ENCODE measurements around the gene RAB6B.

RAB6B gene
- total RNA-seq, result 1.0 to 10.1 (median 1.4) reads per million in 3 donors

- no peak for DNase-seq
- Histone ChIP-seq H3K27me3 (replicated peaks; ENCODE audit: control insufficient read depth, insufficient read depth, low read length, poor library complexity, severe bottlenecking) (no peaks in the 10 kb centered on the region), H3K36me3 (ENCODE audit: control insufficient read depth, insufficient read depth, low read length) (no peaks in the 10 kb centered on the region), H3K27ac (ENCODE audit: insufficient read depth, low read length, poor library complexity, severe bottlenecking) (no peak within 1 kb of the TSS), H3K9me3 (ENCODE audit: control insufficient read depth, low read length) (no peaks in the 10 kb centered on the region), H3K4me3 (ENCODE audit: insufficient read depth, low read depth, low read length, poor library complexity, severe bottlenecking) (no peak within 1 kb of the TSS), H3K4me1 (ENCODE audit: control insufficient read depth, insufficient read depth, low read length, poor library complexity, severe bottlenecking) (no peaks in the 10 kb centered on the region)
Measured at GRCh38 chr3:133895208-133896001, at the start of gene RAB6B. TSS of gene RAB6B (minus strand) at chr3:133895882. CDS start at chr3:133895466, 416 bp downstream.

- H3K4me3 ChIP-seq (ENCODE audit: insufficient read depth, low read depth, low read length, poor library complexity, severe bottlenecking), result no peak overlapping the region
- no peaks in the 10 kb centered on the region for H3K4me1 ChIP-seq (ENCODE audit: control insufficient read depth, insufficient read depth, low read length, poor library complexity, severe bottlenecking)
- no peak overlapping the region for H3K27ac ChIP-seq (ENCODE audit: insufficient read depth, low read length, poor library complexity, severe bottlenecking)
- no peak for DNase-seq
- no peaks in the 10 kb centered on the region for H3K9me3 ChIP-seq (ENCODE audit: control insufficient read depth, low read length)
- H3K27me3 ChIP-seq (replicated peaks; ENCODE audit: control insufficient read depth, insufficient read depth, low read length, poor library complexity, severe bottlenecking), result no peaks in the 10 kb centered on the region
- no peaks in the 10 kb centered on the region for H3K36me3 ChIP-seq (ENCODE audit: control insufficient read depth, insufficient read depth, low read length)
Measured at GRCh38 chr3:133944641-133945380, 49.1 kb upstream of the RAB6B start.

- Histone ChIP-seq H3K27me3 (replicated peaks; ENCODE audit: control insufficient read depth, insufficient read depth, low read length, poor library complexity, severe bottlenecking) (no peaks in the 10 kb centered on the region), H3K4me3 (ENCODE audit: insufficient read depth, low read depth, low read length, poor library complexity, severe bottlenecking) (no peak overlapping the region), H3K36me3 (ENCODE audit: control insufficient read depth, insufficient read depth, low read length) (no peaks in the 10 kb centered on the region), H3K9me3 (ENCODE audit: control insufficient read depth, low read length) (no peaks in the 10 kb centered on the region), H3K4me1 (ENCODE audit: control insufficient read depth, insufficient read depth, low read length, poor library complexity, severe bottlenecking) (no peaks in the 10 kb centered on the region), H3K27ac (ENCODE audit: insufficient read depth, low read length, poor library complexity, severe bottlenecking) (no peak overlapping the region)
- DNase-seq, result no peak
Measured at GRCh38 chr3:133944181-133944580, 48.5 kb upstream of the RAB6B start.

GRCh38 chr3:133943639-133944141 lies 48.0 kb upstream of the RAB6B start:
- DNase-seq, result no peak

GRCh38 chr3:133943031-133943535 lies 47.4 kb upstream of the RAB6B start:
- Histone ChIP-seq H3K27ac (ENCODE audit: insufficient read depth, low read length, poor library complexity, severe bottlenecking) (no peak overlapping the region), H3K9me3 (ENCODE audit: control insufficient read depth, low read length) (no peaks in the 10 kb centered on the region), H3K27me3 (replicated peaks; ENCODE audit: control insufficient read depth, insufficient read depth, low read length, poor library complexity, severe bottlenecking) (no peaks in the 10 kb centered on the region), H3K4me3 (ENCODE audit: insufficient read depth, low read depth, low read length, poor library complexity, severe bottlenecking) (no peak overlapping the region), H3K36me3 (ENCODE audit: control insufficient read depth, insufficient read depth, low read length) (no peaks in the 10 kb centered on the region), H3K4me1 (ENCODE audit: control insufficient read depth, insufficient read depth, low read length, poor library complexity, severe bottlenecking) (no peaks in the 10 kb centered on the region)
- DNase-seq, result no peak

More at GRCh38 chr3:133943639-133944141, 48.0 kb upstream of the RAB6B start:
- H3K27me3 ChIP-seq (replicated peaks; ENCODE audit: control insufficient read depth, insufficient read depth, low read length, poor library complexity, severe bottlenecking), result no peaks in the 10 kb centered on the region
- no peaks in the 10 kb centered on the region for H3K4me1 ChIP-seq (ENCODE audit: control insufficient read depth, insufficient read depth, low read length, poor library complexity, severe bottlenecking)
- H3K9me3 ChIP-seq (ENCODE audit: control insufficient read depth, low read length), result no peaks in the 10 kb centered on the region
- no peak overlapping the region for H3K27ac ChIP-seq (ENCODE audit: insufficient read depth, low read length, poor library complexity, severe bottlenecking)
- no peak overlapping the region for H3K4me3 ChIP-seq (ENCODE audit: insufficient read depth, low read depth, low read length, poor library complexity, severe bottlenecking)
- H3K36me3 ChIP-seq (ENCODE audit: control insufficient read depth, insufficient read depth, low read length), result no peaks in the 10 kb centered on the region

GRCh38 chr3:133941415-133941821 lies 45.7 kb upstream of the RAB6B start:
- Histone ChIP-seq H3K27ac (ENCODE audit: insufficient read depth, low read length, poor library complexity, severe bottlenecking) (no peak overlapping the region), H3K4me1 (ENCODE audit: control insufficient read depth, insufficient read depth, low read length, poor library complexity, severe bottlenecking) (no peaks in the 10 kb centered on the region), H3K36me3 (ENCODE audit: control insufficient read depth, insufficient read depth, low read length) (no peaks in the 10 kb centered on the region), H3K27me3 (replicated peaks; ENCODE audit: control insufficient read depth, insufficient read depth, low read length, poor library complexity, severe bottlenecking) (no peaks in the 10 kb centered on the region), H3K9me3 (ENCODE audit: control insufficient read depth, low read length) (no peaks in the 10 kb centered on the region), H3K4me3 (ENCODE audit: insufficient read depth, low read depth, low read length, poor library complexity, severe bottlenecking) (no peak overlapping the region)
- no peak for DNase-seq

GRCh38 chr3:133940536-133940935 lies 44.9 kb upstream of the RAB6B start:
- no peaks in the 10 kb centered on the region for H3K9me3 ChIP-seq (ENCODE audit: control insufficient read depth, low read length)
- no peaks in the 10 kb centered on the region for H3K4me1 ChIP-seq (ENCODE audit: control insufficient read depth, insufficient read depth, low read length, poor library complexity, severe bottlenecking)
- no peak for DNase-seq
- no peak overlapping the region for H3K27ac ChIP-seq (ENCODE audit: insufficient read depth, low read length, poor library complexity, severe bottlenecking)
- no peaks in the 10 kb centered on the region for H3K27me3 ChIP-seq (replicated peaks; ENCODE audit: control insufficient read depth, insufficient read depth, low read length, poor library complexity, severe bottlenecking)
- H3K4me3 ChIP-seq (ENCODE audit: insufficient read depth, low read depth, low read length, poor library complexity, severe bottlenecking), result no peak overlapping the region
- H3K36me3 ChIP-seq (ENCODE audit: control insufficient read depth, insufficient read depth, low read length), result no peaks in the 10 kb centered on the region

- no peaks in the 10 kb centered on the region for H3K9me3 ChIP-seq (ENCODE audit: control insufficient read depth, low read length)
- H3K4me1 ChIP-seq (ENCODE audit: control insufficient read depth, insufficient read depth, low read length, poor library complexity, severe bottlenecking), result no peaks in the 10 kb centered on the region
- no peak overlapping the region for H3K27ac ChIP-seq (ENCODE audit: insufficient read depth, low read length, poor library complexity, severe bottlenecking)
- no peak for DNase-seq
- H3K36me3 ChIP-seq (ENCODE audit: control insufficient read depth, insufficient read depth, low read length), result no peaks in the 10 kb centered on the region
- H3K4me3 ChIP-seq (ENCODE audit: insufficient read depth, low read depth, low read length, poor library complexity, severe bottlenecking), result no peak overlapping the region
- H3K27me3 ChIP-seq (replicated peaks; ENCODE audit: control insufficient read depth, insufficient read depth, low read length, poor library complexity, severe bottlenecking), result no peaks in the 10 kb centered on the region
Measured at GRCh38 chr3:133939463-133939835, 43.8 kb upstream of the RAB6B start.

GRCh38 chr3:133938770-133939462 lies 43.2 kb upstream of the RAB6B start:
- Histone ChIP-seq H3K9me3 (ENCODE audit: control insufficient read depth, low read length) (no peaks in the 10 kb centered on the region), H3K36me3 (ENCODE audit: control insufficient read depth, insufficient read depth, low read length) (no peaks in the 10 kb centered on the region), H3K27me3 (replicated peaks; ENCODE audit: control insufficient read depth, insufficient read depth, low read length, poor library complexity, severe bottlenecking) (no peaks in the 10 kb centered on the region), H3K4me1 (ENCODE audit: control insufficient read depth, insufficient read depth, low read length, poor library complexity, severe bottlenecking) (no peaks in the 10 kb centered on the region), H3K4me3 (ENCODE audit: insufficient read depth, low read depth, low read length, poor library complexity, severe bottlenecking) (no peak overlapping the region), H3K27ac (ENCODE audit: insufficient read depth, low read length, poor library complexity, severe bottlenecking) (no peak overlapping the region)
- DNase-seq, result no peak
